SK-N-SH (cell line): ENCODE data around the gene ANKFN1. TPM values are rescaled to one million over a fixed set of nuclear protein-coding genes. Genes with fewer than 3 reads are reported as not detected.

Source experiments
- CTCF ChIA-PET: fragments of 300-600, 350-600 bp; formaldehyde crosslinking; extraction: SDS; loops from one replicate; lab custom pipeline; 2021; lab: Yijun Ruan, JAX
- POLR2A ChIA-PET: fragments of 350-600 bp; sonication (Branson Sonifier 250); formaldehyde crosslinking; extraction: SDS; loops from one replicate; lab custom pipeline; 2020; ENCODE audit warnings: antibody characterized with exemption, inconsistent platforms; lab: Yijun Ruan, JAX
- DNase-seq: peaks from one replicate; pipeline ENCODE4 v3.0.0; 2012
- H2AFZ ChIP-seq: fragments of 200-600 bp; sonication (generic); 2 replicates; pipeline ENCODE4 v1.8.1; 2016; ENCODE audit warnings: antibody characterized with exemption, mild to moderate bottlenecking, low read depth
- H3F3A ChIP-seq: fragments of 200-600 bp; sonication (generic); replicated peaks from 2 replicates; pipeline ENCODE3; 2016; ENCODE audit warnings: antibody characterized with exemption, mild to moderate bottlenecking; ENCODE audit not compliant: insufficient read depth
- H3K27ac ChIP-seq, 2 experiments: fragments of 200-500 bp in 1 of 2; fragments of 200-600 bp in 1 of 2; sonication (Bioruptor generic) in 1 of 2; sonication (generic), shearing (Covaris generic) in 1 of 2; 2 replicates each; pipeline versions ENCODE4 v1.5.1 to v1.6.1; 2014 to 2016; ENCODE audit warnings: low read depth in 2 of 2, inconsistent platforms in 1 of 2, low read length in 1 of 2, mild to moderate bottlenecking in 1 of 2, mixed read lengths in 1 of 2
- H3K27me3 ChIP-seq: fragments of 200-600 bp; sonication (generic), shearing (Covaris generic); 2 replicates; pipeline ENCODE4 v1.6.1; 2016; ENCODE audit warnings: mixed run types; ENCODE audit not compliant: insufficient read depth
- H3K36me3 ChIP-seq, 2 experiments: fragments of 200-500 bp in 1 of 2; fragments of 200-600 bp in 1 of 2; sonication (Bioruptor generic) in 1 of 2; sonication (generic) in 1 of 2; replicated peaks in 1 of 2; 2 replicates each; pipeline versions ENCODE3 to v1.5.1; 2014 to 2016; ENCODE audit warnings: low read length in 1 of 2, mild to moderate bottlenecking in 1 of 2; ENCODE audit not compliant: insufficient read depth in 2 of 2, control insufficient read depth in 1 of 2
- H3K4me1 ChIP-seq, 2 experiments: fragments of 200-500 bp in 1 of 2; fragments of 200-600 bp in 1 of 2; sonication (Bioruptor generic) in 1 of 2; sonication (generic), shearing (Covaris generic) in 1 of 2; 2 replicates each; pipeline versions ENCODE4 v1.5.1 to v1.6.1; 2014 to 2016; ENCODE audit warnings: low read depth in 1 of 2, low read length in 1 of 2, mixed run types in 1 of 2; ENCODE audit not compliant: insufficient read depth in 2 of 2, control insufficient read depth in 1 of 2
- H3K4me2 ChIP-seq: fragments of 200-600 bp; sonication (generic), shearing (Covaris generic); 2 replicates; pipeline ENCODE4 v1.6.1; 2017; ENCODE audit warnings: mixed run types
- H3K4me3 ChIP-seq, 2 experiments: fragments of 200-500 bp in 1 of 2; fragments of 200-600 bp in 1 of 2; sonication (Bioruptor generic) in 1 of 2; sonication (generic), shearing (Covaris generic) in 1 of 2; 2 replicates each; pipeline versions ENCODE4 v1.5.1 to v1.8.1; 2014 to 2016; ENCODE audit warnings: low read depth in 2 of 2, inconsistent platforms in 1 of 2, low read length in 1 of 2, mild to moderate bottlenecking in 1 of 2, mixed read lengths in 1 of 2, moderate library complexity in 1 of 2
- H3K79me2 ChIP-seq: fragments of 200-600 bp; sonication (generic); 2 replicates; pipeline ENCODE4 v1.8.1; 2017; ENCODE audit warnings: mild to moderate bottlenecking; ENCODE audit not compliant: insufficient read depth
- H3K9ac ChIP-seq: fragments of 200-600 bp; sonication (generic); 2 replicates; pipeline ENCODE4 v1.6.1; 2017; ENCODE audit warnings: mixed run types
- H3K9me2 ChIP-seq: fragments of 200-600 bp; sonication (generic); 2 replicates; pipeline ENCODE4 v1.6.1; 2017; ENCODE audit warnings: mixed run types
- H3K9me3 ChIP-seq: fragments of 200-600 bp; sonication (generic); 2 replicates; pipeline ENCODE4 v1.6.1; 2017; ENCODE audit warnings: mixed run types, mild to moderate bottlenecking, moderate library complexity
- H4K20me1 ChIP-seq: fragments of 200-600 bp; sonication (generic); 2 replicates; pipeline ENCODE4 v1.6.1; 2017; ENCODE audit warnings: mild to moderate bottlenecking, mixed run types; ENCODE audit not compliant: insufficient read depth
- CHD2 ChIP-seq: fragments of 150-350 bp; IDR thresholded peaks from 2 replicates; pipeline ENCODE4 v1.6.1; 2018; ENCODE audit warnings: low read length; ENCODE audit not compliant: partially characterized antibody
- CTCF ChIP-seq: fragments of 200-600 bp; sonication (generic); IDR thresholded peaks from 2 replicates; pipeline ENCODE4 v1.6.1; 2017; ENCODE audit warnings: antibody characterized with exemption, mild to moderate bottlenecking, moderate library complexity
- ELF1 ChIP-seq: IDR thresholded peaks from 2 replicates; pipeline ENCODE4 v1.4.0; 2012
- EP300 ChIP-seq, 2 experiments: IDR thresholded peaks; 2 replicates each; pipeline versions ENCODE4 v1.4.0 to v1.6.1; 2012; ENCODE audit warnings: borderline replicate concordance in 1 of 2, low read depth in 1 of 2, low read length in 1 of 2
- FOXJ3 ChIP-seq: sonication (generic); formaldehyde crosslinking; IDR thresholded peaks from 2 replicates; pipeline ENCODE4 v1.5.1; 2020; ENCODE audit warnings: mild to moderate bottlenecking, missing genetic modification reagents
- GABPA ChIP-seq: IDR thresholded peaks from 2 replicates; pipeline ENCODE4 v1.4.0; 2012; ENCODE audit warnings: low read depth, mild to moderate bottlenecking
- JUND ChIP-seq: IDR thresholded peaks from 2 replicates; pipeline ENCODE4 v1.4.0; 2012
- MAX ChIP-seq: IDR thresholded peaks from 2 replicates; pipeline ENCODE4 v1.4.0; 2012; ENCODE audit warnings: low read depth
- NRF1 ChIP-seq: IDR thresholded peaks from 2 replicates; pipeline ENCODE4 v1.6.1; 2012; ENCODE audit warnings: low read depth, mild to moderate bottlenecking, low read length
- TCF12 ChIP-seq: IDR thresholded peaks from 2 replicates; pipeline ENCODE4 v1.4.0; 2012
- TEAD4 ChIP-seq: IDR thresholded peaks from 2 replicates; pipeline ENCODE4 v1.4.0; 2012; ENCODE audit warnings: mild to moderate bottlenecking, borderline replicate concordance; ENCODE audit not compliant: insufficient read depth
- WGBS: methylation state at CpG from one replicate; pipeline ENCODE4 v1.1.6; 2017; ENCODE audit warnings: low lambda C conversion rate; 5-methylcytosine and 5-hydroxymethylcytosine counted together
- polyA plus RNA-seq, 3 experiments: library from polyadenylated mRNA; depleted of rRNA; stranded (reverse); fragments of >200 nt; gene quantifications; 2 replicates each; pipeline ENCODE4 v1.2.3, GENCODE V29; 2012

The ANKFN1 gene
- polyA plus RNA-seq, 1 of the 3 experiments (the other 2 are of a cell fraction) = 0.07 TPM

GRCh38 chr17:56157845-56158244 is 4.6 kb downstream of the ANKFN1 start:
- Histone ChIP-seq H3K4me1 (no peaks in the 10 kb centered on the region; a peak in 1 of 4 replicates), H3K36me3 (no peaks in the 10 kb centered on the region), H2AFZ (no peak overlapping the region; the same call in 1 of the 2 replicates), H3K27ac (no peak overlapping the region), H3K9ac (no peak overlapping the region), H3F3A (peaks cover 3% of the 10 kb centered on the region), H3K27me3 (no peaks in the 10 kb centered on the region), H3K79me2 (no peaks in the 10 kb centered on the region), H3K9me3 (no peaks in the 10 kb centered on the region), H4K20me1 (no peaks in the 10 kb centered on the region), H3K9me2 (no peaks in the 10 kb centered on the region), H3K4me2 (no peak overlapping the region), H3K4me3 (no peak overlapping the region)
- no peak for DNase-seq
- WGBS = 32% methylated on average over 4 of the region's 4 CpGs
- ChIA-PET CTCF (no interaction called here), POLR2A (no interaction called here)
- TF ChIP-seq FOXJ3 = no peak
- no peak for TF ChIP-seq JUND
- no peak for TF ChIP-seq TCF12
- TF ChIP-seq GABPA = no peak
- no peak for TF ChIP-seq TEAD4
- no peak for TF ChIP-seq CTCF
- TF ChIP-seq CHD2 = no peak
- no peak for TF ChIP-seq EP300 (IDR thresholded peaks at IDR 0.05; ENCODE audit: borderline replicate concordance in 1 of 2, low read depth in 1 of 2, low read length in 1 of 2)
- no peak for TF ChIP-seq NRF1

- ChIA-PET POLR2A (no interaction called here), CTCF (interaction anchor here (0.6 kb wide), 1 partner anchor 102 kb away, joined by 4 read pairs; no protein-coding TSS in a partner anchor)
- Histone ChIP-seq H3K27me3 (no peaks in the 10 kb centered on the region), H3K9me2 (no peaks in the 10 kb centered on the region), H3K4me2 (no peak overlapping the region), H3K4me3 (no peak overlapping the region), H3K36me3 (no peaks in the 10 kb centered on the region), H3K9ac (no peak overlapping the region), H3K4me1 (no peaks in the 10 kb centered on the region; a peak in 1 of 4 replicates), H3K79me2 (no peaks in the 10 kb centered on the region), H3F3A (peaks cover 8% of the 10 kb centered on the region), H4K20me1 (no peaks in the 10 kb centered on the region), H2AFZ (no peak overlapping the region), H3K27ac (no peak overlapping the region), H3K9me3 (no peaks in the 10 kb centered on the region)
- 55% methylated on average over 1 of the region's 1 CpG for WGBS
- no peak for DNase-seq
- TF ChIP-seq MAX = no peak
- TF ChIP-seq ELF1 = no peak
Observed at GRCh38 chr17:56158344-56158743, 5.1 kb downstream of the ANKFN1 start.
